Astrocyte (in vitro differentiated cells and primary cell): ENCODE measurements around the gene DAZAP1. TPM values are rescaled to one million over a fixed set of nuclear protein-coding genes. Genes with fewer than 3 reads are reported as not detected.
"Not testable (repeated sequence)": the region's sequence is repeated elsewhere in the genome, so short reads cannot be mapped to it uniquely, and the experiment has no call there.

Experiments
- DNase-seq: peaks from one replicate; pipeline ENCODE4 v3.0.0-alpha.2; 2010; ENCODE audit warnings: low read depth
- FAIRE-seq: peaks from 2 replicates; lab custom pipeline; 2011; peaks lifted over from hg19 to GRCh38; lab: Jason Lieb, UNC
- H2AFZ ChIP-seq: 2 replicates; pipeline ENCODE4 v1.6.0; 2012; ENCODE audit warnings: low read depth, low read length, inconsistent platforms
- H3K27ac ChIP-seq: 2 replicates; pipeline ENCODE4 v1.5.1; 2011; ENCODE audit warnings: low read depth, low read length, inconsistent platforms
- H3K27me3 ChIP-seq: 2 replicates; pipeline ENCODE4 v1.6.0; 2011; ENCODE audit warnings: low read length, inconsistent platforms; ENCODE audit not compliant: insufficient read depth
- H3K36me3 ChIP-seq: 2 replicates; pipeline ENCODE4 v1.5.1; 2011; ENCODE audit warnings: low read length, inconsistent platforms; ENCODE audit not compliant: insufficient read depth
- H3K4me1 ChIP-seq: 2 replicates; pipeline ENCODE4 v1.5.1; 2011; ENCODE audit warnings: low read length, inconsistent platforms; ENCODE audit not compliant: insufficient read depth
- H3K4me2 ChIP-seq: 2 replicates; pipeline ENCODE4 v1.6.0; 2012; ENCODE audit warnings: low read length, inconsistent platforms
- H3K4me3 ChIP-seq: 2 replicates; pipeline ENCODE4 v1.5.1; 2011; ENCODE audit warnings: low read depth, mild to moderate bottlenecking, low read length, inconsistent platforms; ENCODE audit not compliant: insufficient read depth
- H3K79me2 ChIP-seq: 2 replicates; pipeline ENCODE4 v1.6.0; 2012; ENCODE audit warnings: mild to moderate bottlenecking, low read length, inconsistent platforms; ENCODE audit not compliant: insufficient read depth
- H3K9ac ChIP-seq: 2 replicates; pipeline ENCODE4 v1.6.0; 2012; ENCODE audit warnings: mild to moderate bottlenecking, low read length, inconsistent platforms
- H3K9me3 ChIP-seq: 2 replicates; pipeline ENCODE4 v1.5.1; 2012; ENCODE audit warnings: low read depth, mild to moderate bottlenecking, low read length, inconsistent platforms; ENCODE audit not compliant: insufficient read depth
- H4K20me1 ChIP-seq: 2 replicates; pipeline ENCODE4 v1.6.0; 2012; ENCODE audit warnings: low read length, inconsistent platforms; ENCODE audit not compliant: insufficient read depth
- H3K27ac Mint-ChIP-seq: one replicate; pipeline ENCODE4 v1.8.0; 2021; ENCODE audit warnings: mild to moderate bottlenecking, mixed read lengths; ENCODE audit not compliant: unreplicated experiment
- H3K27me3 Mint-ChIP-seq: one replicate; pipeline ENCODE4 v1.8.0; 2021; ENCODE audit warnings: low read depth, mixed read lengths; ENCODE audit not compliant: unreplicated experiment
- H3K36me3 Mint-ChIP-seq: one replicate; pipeline ENCODE4 v1.8.0; 2021; ENCODE audit warnings: low read depth, mixed read lengths; ENCODE audit not compliant: unreplicated experiment
- H3K4me1 Mint-ChIP-seq: one replicate; pipeline ENCODE4 v1.8.0; 2021; ENCODE audit warnings: low read depth, mixed read lengths; ENCODE audit not compliant: unreplicated experiment
- H3K4me3 Mint-ChIP-seq: one replicate; pipeline ENCODE4 v1.8.0; 2021; ENCODE audit warnings: mild to moderate bottlenecking, moderate library complexity, mixed read lengths; ENCODE audit not compliant: unreplicated experiment
- H3K9me3 Mint-ChIP-seq: one replicate; pipeline ENCODE4 v1.8.0; 2021; ENCODE audit warnings: mild to moderate bottlenecking, mixed read lengths; ENCODE audit not compliant: unreplicated experiment
- EZH2 ChIP-seq: IDR thresholded peaks from 2 replicates; pipeline ENCODE4 v1.6.1; 2012; ENCODE audit warnings: mild to moderate bottlenecking, low read length, inconsistent platforms; ENCODE audit not compliant: insufficient read depth
- total RNA-seq: library from RNA; stranded (reverse); gene quantifications from 2 replicates; pipeline ENCODE4 v1.2.1, GENCODE V29; 2021
- TF ChIP-seq, protein P1 (sequence below): IDR thresholded peaks from 2 replicates; pipeline ENCODE4 v1.5.1; 2011; ENCODE audit warnings: low read depth, mild to moderate bottlenecking, inconsistent platforms, low read length, moderate library complexity; ENCODE audit not compliant: insufficient read depth

The DAZAP1 gene
- total RNA-seq, 1 donor from 2014 or later, result 108 TPM

DNA sequence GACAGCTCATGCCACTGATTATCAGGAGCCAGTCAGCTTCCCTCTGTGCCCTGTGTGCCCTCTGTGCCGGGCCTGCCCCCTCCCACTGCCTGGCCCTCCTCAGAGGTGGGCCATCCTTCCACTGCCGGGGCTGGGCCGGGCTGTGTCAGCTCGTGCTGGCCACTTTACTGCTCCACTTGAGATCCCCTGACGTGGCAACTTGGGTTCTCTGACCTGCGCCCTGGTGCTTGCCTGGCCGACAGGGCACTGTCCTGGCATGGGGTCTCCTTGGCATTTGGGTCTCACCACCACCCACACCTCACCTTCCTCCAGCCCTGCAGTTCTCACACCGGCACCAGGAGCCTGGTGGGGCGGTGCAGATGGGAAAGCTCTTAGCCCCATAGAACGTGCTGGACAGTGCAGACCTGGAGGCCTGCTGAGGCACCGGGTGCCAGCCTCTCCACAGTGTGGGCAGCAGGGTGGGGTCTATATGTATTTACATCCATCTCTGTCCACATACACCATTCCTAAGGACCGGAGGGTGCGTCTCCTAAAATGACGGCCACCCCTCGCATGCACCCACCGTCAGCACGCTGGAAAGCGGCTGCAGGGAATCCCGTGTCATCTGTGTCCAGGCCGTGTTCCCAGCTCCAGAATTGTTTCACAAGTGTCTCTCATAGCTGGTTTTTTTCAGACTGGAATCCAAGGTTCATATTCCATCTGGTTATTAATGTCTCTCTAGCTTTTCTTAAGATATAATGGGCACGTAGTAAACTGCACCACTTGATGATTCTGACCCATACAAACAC lies 11.8 kb downstream of the DAZAP1 start:
- no peak overlapping the region for H2AFZ ChIP-seq
- peaks cover 93% of the 10 kb centered on the region for H4K20me1 ChIP-seq
- no peak for FAIRE-seq

DNA sequence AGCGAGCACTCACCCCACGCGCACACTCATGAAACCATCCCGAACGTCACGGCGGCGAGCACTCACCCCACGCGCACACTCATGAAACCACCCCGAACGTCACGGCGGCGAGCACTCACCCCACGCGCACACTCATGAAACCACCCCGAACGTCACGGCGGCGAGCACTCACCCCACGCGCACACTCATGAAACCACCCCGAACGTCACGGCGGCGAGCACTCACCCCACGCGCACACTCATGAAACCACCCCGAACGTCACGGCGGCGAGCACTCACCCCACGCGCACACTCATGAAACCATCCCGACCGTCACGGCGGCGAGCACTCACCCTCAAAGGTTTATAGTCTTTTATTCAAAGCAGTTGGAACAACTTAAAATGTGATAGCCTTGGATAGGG lies 12.7 kb downstream of the DAZAP1 start:
- not testable (repeated sequence) for H3K27me3 Mint-ChIP-seq, H3K9ac ChIP-seq, H3K9me3 ChIP-seq, H3K27ac ChIP-seq, H2AFZ ChIP-seq, DNase-seq, H3K36me3 Mint-ChIP-seq, FAIRE-seq, H3K27me3 ChIP-seq, H3K4me3 ChIP-seq, H3K27ac Mint-ChIP-seq, H3K4me3 Mint-ChIP-seq, H3K4me2 ChIP-seq, H3K9me3 Mint-ChIP-seq
- Histone ChIP-seq H4K20me1 (peaks cover 94% of the 10 kb centered on the region), H3K36me3 (peaks cover 26% of the 10 kb centered on the region), H3K4me1 (peaks cover 34% of the 10 kb centered on the region), H3K79me2 (peaks cover 96% of the 10 kb centered on the region)
- H3K4me1 Mint-ChIP-seq, result peaks cover 27% of the 10 kb centered on the region

More for the DNA sequence above, 11.8 kb downstream of the DAZAP1 start:
- no peak for TF ChIP-seq EZH2
- TF ChIP-seq, protein P1, sequence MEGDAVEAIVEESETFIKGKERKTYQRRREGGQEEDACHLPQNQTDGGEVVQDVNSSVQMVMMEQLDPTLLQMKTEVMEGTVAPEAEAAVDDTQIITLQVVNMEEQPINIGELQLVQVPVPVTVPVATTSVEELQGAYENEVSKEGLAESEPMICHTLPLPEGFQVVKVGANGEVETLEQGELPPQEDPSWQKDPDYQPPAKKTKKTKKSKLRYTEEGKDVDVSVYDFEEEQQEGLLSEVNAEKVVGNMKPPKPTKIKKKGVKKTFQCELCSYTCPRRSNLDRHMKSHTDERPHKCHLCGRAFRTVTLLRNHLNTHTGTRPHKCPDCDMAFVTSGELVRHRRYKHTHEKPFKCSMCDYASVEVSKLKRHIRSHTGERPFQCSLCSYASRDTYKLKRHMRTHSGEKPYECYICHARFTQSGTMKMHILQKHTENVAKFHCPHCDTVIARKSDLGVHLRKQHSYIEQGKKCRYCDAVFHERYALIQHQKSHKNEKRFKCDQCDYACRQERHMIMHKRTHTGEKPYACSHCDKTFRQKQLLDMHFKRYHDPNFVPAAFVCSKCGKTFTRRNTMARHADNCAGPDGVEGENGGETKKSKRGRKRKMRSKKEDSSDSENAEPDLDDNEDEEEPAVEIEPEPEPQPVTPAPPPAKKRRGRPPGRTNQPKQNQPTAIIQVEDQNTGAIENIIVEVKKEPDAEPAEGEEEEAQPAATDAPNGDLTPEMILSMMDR, result no peak
- Mint-ChIP-seq H3K27me3 (no peaks in the 10 kb centered on the region), H3K36me3 (peaks cover 6% of the 10 kb centered on the region), H3K4me1 (peaks cover 30% of the 10 kb centered on the region), H3K9me3 (no peaks in the 10 kb centered on the region), H3K27ac (no peak overlapping the region), H3K4me3 (peak overlapping the region; percentile 54)
- no peak overlapping the region for H3K27ac ChIP-seq
- H3K9me3 ChIP-seq, result no peaks in the 10 kb centered on the region
- peaks cover 97% of the 10 kb centered on the region for H3K79me2 ChIP-seq
- H3K4me3 ChIP-seq, result no peak overlapping the region
- H3K4me1 ChIP-seq, result peaks cover 35% of the 10 kb centered on the region
- no peak overlapping the region for H3K4me2 ChIP-seq
- no peak overlapping the region for H3K9ac ChIP-seq
- no peaks in the 10 kb centered on the region for H3K27me3 ChIP-seq
- no peak for DNase-seq
- peaks cover 26% of the 10 kb centered on the region for H3K36me3 ChIP-seq

DNA sequence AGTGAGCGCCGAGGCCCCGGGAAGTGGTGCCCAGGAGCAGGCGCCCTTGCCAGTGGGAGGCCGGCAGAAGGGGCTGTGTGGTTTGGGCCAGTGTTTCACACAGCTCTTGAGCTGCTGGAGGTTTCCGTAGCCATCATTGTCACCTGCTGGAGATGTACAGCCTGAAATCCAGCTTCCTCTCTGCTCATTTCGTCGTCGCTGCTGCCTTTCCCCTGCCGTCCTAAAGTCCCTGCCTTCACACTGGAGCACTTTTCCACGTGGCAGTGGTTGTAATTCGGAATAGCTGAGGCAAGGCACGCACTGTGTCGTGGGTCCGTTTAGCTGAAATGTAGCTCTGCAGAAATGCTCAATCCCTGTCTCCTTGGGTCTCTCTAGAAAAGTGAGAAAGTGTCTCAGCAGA lies 13.2 kb downstream of the DAZAP1 start:
- H3K4me3 Mint-ChIP-seq, result no peak overlapping the region
- H3K27me3 Mint-ChIP-seq, result no peaks in the 10 kb centered on the region
- H3K4me1 Mint-ChIP-seq, result peaks cover 24% of the 10 kb centered on the region
- H3K9ac ChIP-seq, result no peak overlapping the region
- no peak overlapping the region for H3K27ac ChIP-seq
- H2AFZ ChIP-seq, result no peak overlapping the region
- no peaks in the 10 kb centered on the region for H3K9me3 Mint-ChIP-seq
- peaks cover 95% of the 10 kb centered on the region for H4K20me1 ChIP-seq
- no peak overlapping the region for H3K4me2 ChIP-seq
- no peak overlapping the region for H3K27ac Mint-ChIP-seq
- no peaks in the 10 kb centered on the region for H3K9me3 ChIP-seq
- peaks cover 26% of the 10 kb centered on the region for H3K36me3 ChIP-seq
- peaks cover 6% of the 10 kb centered on the region for H3K36me3 Mint-ChIP-seq
- H3K4me1 ChIP-seq, result peaks cover 33% of the 10 kb centered on the region
- peaks cover 95% of the 10 kb centered on the region for H3K79me2 ChIP-seq
- no peak overlapping the region for H3K4me3 ChIP-seq
- H3K27me3 ChIP-seq, result no peaks in the 10 kb centered on the region
- TF ChIP-seq EZH2, result no peak
- TF ChIP-seq, protein P1, result no peak
- FAIRE-seq (no peak), DNase-seq (no peak)
